ENCODE measurements around the gene DGKB.

The DGKB gene

DNA sequence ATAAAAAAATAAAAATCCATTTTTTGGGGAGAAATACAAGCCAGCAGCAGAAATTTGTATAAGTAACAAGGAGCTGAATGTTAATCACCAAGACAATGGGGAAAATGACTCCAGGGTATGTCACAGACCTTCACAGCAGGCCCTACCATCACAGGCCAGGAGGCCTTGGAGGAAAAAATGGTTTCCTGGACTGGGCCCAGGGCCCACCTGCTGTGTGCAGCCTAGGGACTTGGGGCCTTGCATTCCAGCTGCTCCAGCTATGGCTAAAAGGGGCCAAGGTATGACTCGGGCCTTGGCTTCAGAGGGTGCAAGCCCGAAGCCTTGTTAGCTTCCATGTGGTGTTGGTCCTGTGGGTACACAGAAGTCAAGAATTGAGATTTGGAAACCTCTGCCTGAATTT is 126.3 kb downstream of the DGKB start:
- Histone ChIP-seq H3K9me3 (ENCODE audit: insufficient read depth, low read depth, low read length) (peaks cover 29% of the 10 kb centered on the region), H3K27me3 (ENCODE audit: insufficient read depth, low read length) (no peaks in the 10 kb centered on the region), H3K9ac (ENCODE audit: low read depth, low read length) (no peak overlapping the region), H3K4me1 (ENCODE audit: insufficient read depth, low read length) (0 out of 2 replicates have a peak, but pooled peaks cover 2% of the 10 kb centered on the region), H3K36me3 (ENCODE audit: insufficient read depth, low read depth, low read length) (peaks cover 5% of the 10 kb centered on the region; the same call in 1 of the 2 replicates), H3K4me3 (ENCODE audit: low read length) (no peak overlapping the region), H3K27ac (ENCODE audit: low read length) (no peak overlapping the region)

DNA sequence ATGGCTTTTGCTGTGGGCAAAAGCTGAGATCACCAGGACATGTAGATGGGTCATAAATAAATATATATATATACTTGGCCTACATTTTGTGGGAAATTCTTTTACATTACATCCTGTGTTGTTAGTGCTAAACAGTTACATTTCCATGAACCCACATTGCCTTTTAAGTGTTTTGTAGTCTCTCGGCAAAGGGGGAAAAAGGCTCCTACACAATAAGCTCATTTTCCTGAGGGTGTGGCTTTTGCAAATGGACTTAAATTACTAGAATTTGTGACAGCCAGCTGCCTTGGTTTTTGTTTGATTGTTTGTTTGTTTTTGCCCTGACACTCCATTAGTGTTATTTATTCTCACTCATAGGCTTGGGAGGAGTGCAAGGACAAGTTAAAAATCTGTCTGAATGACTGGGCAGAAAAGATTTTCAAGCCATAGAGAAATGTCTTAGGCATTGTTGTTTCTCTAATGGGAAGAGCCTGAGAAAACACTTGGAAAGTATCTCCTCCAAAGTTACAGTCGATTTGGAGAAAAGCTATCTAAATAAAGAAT is 128.8 kb downstream of the DGKB start:
- H3K9me3 ChIP-seq (ENCODE audit: insufficient read depth, low read depth, low read length) = peaks cover 29% of the 10 kb centered on the region
- no peak overlapping the region for H3K27ac ChIP-seq (ENCODE audit: low read length)
- peaks cover 5% of the 10 kb centered on the region; the same call in 1 of the 2 replicates for H3K36me3 ChIP-seq (ENCODE audit: insufficient read depth, low read depth, low read length)
- no peaks in the 10 kb centered on the region for H3K27me3 ChIP-seq (ENCODE audit: insufficient read depth, low read length)
- no peak overlapping the region for H3K9ac ChIP-seq (ENCODE audit: low read depth, low read length)
- peaks cover 4% of the 10 kb centered on the region; the same call in 1 of the 2 replicates for H3K4me1 ChIP-seq (ENCODE audit: insufficient read depth, low read length)
- no peak overlapping the region for H3K4me3 ChIP-seq (ENCODE audit: low read length)

DNA sequence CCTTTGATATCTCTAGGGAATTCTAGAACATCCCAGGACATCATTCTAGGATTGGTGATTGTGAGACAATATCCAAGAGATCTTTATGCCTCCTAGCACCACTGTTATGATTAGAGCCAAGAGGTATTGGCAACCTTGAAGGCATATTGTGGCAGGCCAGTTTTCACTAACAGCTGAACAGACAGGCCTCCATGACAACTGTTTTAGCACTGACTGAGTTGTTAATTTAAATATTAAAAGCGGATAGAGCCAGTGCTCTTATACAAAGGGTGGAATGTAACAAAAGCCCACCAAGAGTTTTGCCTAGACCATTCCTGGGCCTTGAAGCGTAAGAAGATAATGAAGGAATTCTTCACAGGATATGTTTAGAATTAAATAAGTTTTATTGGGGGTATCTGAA is 131.9 kb downstream of the DGKB start:
- H3K9me3 ChIP-seq (ENCODE audit: insufficient read depth, low read depth, low read length) = peaks cover 4% of the 10 kb centered on the region; the same call in 1 of the 2 replicates
- H3K9ac ChIP-seq (ENCODE audit: low read depth, low read length) = no peak overlapping the region
- no peaks in the 10 kb centered on the region for H3K27me3 ChIP-seq (ENCODE audit: insufficient read depth, low read length)
- no peak overlapping the region for H3K4me3 ChIP-seq (ENCODE audit: low read length)
- H3K4me1 ChIP-seq (ENCODE audit: insufficient read depth, low read length) = peaks cover 4% of the 10 kb centered on the region; the same call in 1 of the 2 replicates
- no peaks in the 10 kb centered on the region for H3K36me3 ChIP-seq (ENCODE audit: insufficient read depth, low read depth, low read length)
- no peak overlapping the region for H3K27ac ChIP-seq (ENCODE audit: low read length)

DNA sequence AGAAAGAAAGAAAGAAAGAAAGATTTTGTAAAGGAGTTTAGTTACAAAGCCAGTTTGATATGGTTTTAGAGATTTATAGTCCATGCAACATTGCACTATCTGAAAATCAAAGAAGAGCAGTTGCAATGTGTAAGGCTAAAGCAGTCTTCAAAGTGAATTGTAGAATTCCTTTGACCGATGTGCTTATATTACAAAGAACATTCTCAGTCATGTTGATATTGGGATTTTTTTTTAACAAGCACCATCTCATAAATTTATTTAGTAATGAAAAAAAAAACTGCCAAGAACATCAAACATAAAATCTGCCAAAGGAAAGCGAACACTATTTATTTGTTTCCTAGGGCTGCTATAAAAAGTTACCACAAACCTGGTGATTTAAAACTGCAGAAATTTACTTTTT is 133.3 kb downstream of the DGKB start:
- Histone ChIP-seq H3K27me3 (ENCODE audit: insufficient read depth, low read length) (no peaks in the 10 kb centered on the region), H3K9ac (ENCODE audit: low read depth, low read length) (no peak overlapping the region), H3K9me3 (ENCODE audit: insufficient read depth, low read depth, low read length) (no peaks in the 10 kb centered on the region), H3K4me3 (ENCODE audit: low read length) (no peak overlapping the region), H3K36me3 (ENCODE audit: insufficient read depth, low read depth, low read length) (no peaks in the 10 kb centered on the region), H3K27ac (ENCODE audit: low read length) (no peak overlapping the region), H3K4me1 (ENCODE audit: insufficient read depth, low read length) (peaks cover 4% of the 10 kb centered on the region; the same call in 1 of the 2 replicates)

DNA sequence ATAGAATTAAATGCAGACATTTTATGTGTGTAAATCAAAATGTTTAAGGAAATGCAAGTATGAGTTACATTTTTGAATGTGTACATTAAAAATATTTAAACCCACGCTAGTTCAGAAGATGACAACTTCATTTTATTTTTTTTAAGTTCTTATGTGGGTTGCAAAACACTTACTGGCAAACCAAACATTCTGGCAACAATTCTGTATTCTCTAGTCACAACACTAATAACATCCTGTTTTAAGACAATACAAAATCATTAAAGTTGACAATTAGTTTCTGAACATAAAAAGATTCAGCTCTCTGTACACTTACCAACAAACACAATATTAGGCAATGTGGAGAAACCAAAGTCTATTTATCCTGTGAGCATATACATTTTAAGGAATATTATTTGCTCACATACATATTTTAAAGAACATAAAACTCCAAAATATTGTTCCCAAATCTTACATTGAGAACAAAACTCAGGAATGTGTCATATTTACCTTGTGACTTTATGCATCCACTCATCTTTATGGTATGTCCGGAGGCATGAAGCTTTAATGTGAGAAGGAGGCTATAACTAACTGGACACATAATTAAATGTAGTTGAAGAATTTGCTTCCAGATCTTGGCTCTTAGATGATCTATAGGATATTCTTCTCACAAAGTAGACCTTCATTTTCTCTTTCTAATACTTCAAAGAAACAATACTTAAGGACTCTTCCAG is 134.7 kb downstream of the DGKB start:
- Histone ChIP-seq H3K9ac (ENCODE audit: low read depth, low read length) (no peak overlapping the region), H3K4me3 (ENCODE audit: low read length) (no peak overlapping the region), H3K4me1 (ENCODE audit: insufficient read depth, low read length) (peaks cover 4% of the 10 kb centered on the region; the same call in 1 of the 2 replicates), H3K27me3 (ENCODE audit: insufficient read depth, low read length) (no peaks in the 10 kb centered on the region), H3K36me3 (ENCODE audit: insufficient read depth, low read depth, low read length) (no peaks in the 10 kb centered on the region), H3K27ac (ENCODE audit: low read length) (no peak overlapping the region), H3K9me3 (ENCODE audit: insufficient read depth, low read depth, low read length) (no peaks in the 10 kb centered on the region)

DNA sequence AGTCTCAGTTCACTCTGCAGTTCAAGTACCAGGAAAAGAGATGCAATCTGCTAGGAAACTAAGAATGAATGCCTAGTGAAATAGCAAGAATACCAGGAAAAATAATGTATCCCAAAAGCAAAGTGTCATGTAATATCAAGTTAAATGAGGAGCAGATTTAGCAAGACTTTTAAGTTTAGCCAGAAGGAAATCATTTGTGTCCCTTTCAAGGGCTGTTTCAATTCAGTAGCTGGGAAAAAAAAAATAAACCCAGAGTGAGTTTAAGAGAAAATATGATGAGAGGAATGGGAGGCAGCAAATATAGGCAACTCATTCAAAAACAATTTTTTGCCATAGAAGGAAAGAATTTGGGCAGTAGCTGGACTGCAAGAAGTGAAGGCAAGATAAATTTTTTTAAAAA is 135.8 kb downstream of the DGKB start:
- H3K9ac ChIP-seq (ENCODE audit: low read depth, low read length) = no peak overlapping the region
- H3K4me3 ChIP-seq (ENCODE audit: low read length) = no peak overlapping the region
- no peaks in the 10 kb centered on the region for H3K9me3 ChIP-seq (ENCODE audit: insufficient read depth, low read depth, low read length)
- no peaks in the 10 kb centered on the region for H3K27me3 ChIP-seq (ENCODE audit: insufficient read depth, low read length)
- no peak overlapping the region for H3K27ac ChIP-seq (ENCODE audit: low read length)
- peaks cover 4% of the 10 kb centered on the region; the same call in 1 of the 2 replicates for H3K4me1 ChIP-seq (ENCODE audit: insufficient read depth, low read length)
- H3K36me3 ChIP-seq (ENCODE audit: insufficient read depth, low read depth, low read length) = no peaks in the 10 kb centered on the region

DNA sequence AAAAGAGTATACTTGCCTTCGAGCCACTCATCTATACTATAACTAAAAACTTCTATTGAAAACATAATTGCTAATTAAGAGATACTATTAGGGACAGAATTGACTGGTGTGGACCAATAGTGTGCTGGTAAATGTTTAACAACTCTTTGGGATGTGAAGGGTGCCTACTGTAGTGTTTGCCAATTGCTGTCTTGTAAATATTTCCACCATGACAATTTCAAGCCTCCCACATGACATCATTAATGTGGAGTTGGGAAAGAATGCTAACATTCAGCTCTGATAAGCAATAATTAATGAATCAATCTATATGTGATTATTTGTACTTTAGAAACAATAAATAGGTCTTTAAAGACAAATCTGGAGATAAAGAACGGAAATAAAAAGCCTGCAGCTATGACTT is 136.8 kb downstream of the DGKB start:
- Histone ChIP-seq H3K4me3 (ENCODE audit: low read length) (no peak overlapping the region), H3K27ac (ENCODE audit: low read length) (no peak overlapping the region), H3K9me3 (ENCODE audit: insufficient read depth, low read depth, low read length) (no peaks in the 10 kb centered on the region), H3K36me3 (ENCODE audit: insufficient read depth, low read depth, low read length) (no peaks in the 10 kb centered on the region), H3K4me1 (ENCODE audit: insufficient read depth, low read length) (no peaks in the 10 kb centered on the region; the same call in 1 of the 2 replicates), H3K9ac (ENCODE audit: low read depth, low read length) (no peak overlapping the region), H3K27me3 (ENCODE audit: insufficient read depth, low read length) (no peaks in the 10 kb centered on the region)

DNA sequence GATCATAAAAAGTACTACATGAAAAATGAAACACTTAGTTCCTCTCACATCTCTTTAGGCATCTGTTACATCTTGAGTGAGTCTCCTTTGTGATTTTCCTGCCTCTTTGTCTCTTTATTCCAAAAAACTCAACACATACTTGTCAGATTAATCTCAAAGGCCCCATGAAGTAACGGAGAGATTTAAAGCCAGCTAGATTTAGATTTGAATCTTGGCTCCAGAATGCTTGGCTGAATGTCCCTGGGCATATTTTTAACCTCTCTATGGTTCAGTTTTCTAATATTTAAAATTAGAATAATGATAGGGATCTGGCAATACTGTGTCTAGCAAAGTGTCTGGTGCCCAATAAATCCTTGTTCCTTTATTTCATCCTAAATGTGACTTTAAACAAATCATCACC is 140.0 kb downstream of the DGKB start:
- no peaks in the 10 kb centered on the region for H3K36me3 ChIP-seq (ENCODE audit: insufficient read depth, low read depth, low read length)
- H3K4me3 ChIP-seq (ENCODE audit: low read length) = no peak overlapping the region
- H3K27ac ChIP-seq (ENCODE audit: low read length) = no peak overlapping the region
- H3K4me1 ChIP-seq (ENCODE audit: insufficient read depth, low read length) = no peaks in the 10 kb centered on the region
- no peak overlapping the region for H3K9ac ChIP-seq (ENCODE audit: low read depth, low read length)
- no peaks in the 10 kb centered on the region for H3K9me3 ChIP-seq (ENCODE audit: insufficient read depth, low read depth, low read length)
- H3K27me3 ChIP-seq (ENCODE audit: insufficient read depth, low read length) = no peaks in the 10 kb centered on the region

DNA sequence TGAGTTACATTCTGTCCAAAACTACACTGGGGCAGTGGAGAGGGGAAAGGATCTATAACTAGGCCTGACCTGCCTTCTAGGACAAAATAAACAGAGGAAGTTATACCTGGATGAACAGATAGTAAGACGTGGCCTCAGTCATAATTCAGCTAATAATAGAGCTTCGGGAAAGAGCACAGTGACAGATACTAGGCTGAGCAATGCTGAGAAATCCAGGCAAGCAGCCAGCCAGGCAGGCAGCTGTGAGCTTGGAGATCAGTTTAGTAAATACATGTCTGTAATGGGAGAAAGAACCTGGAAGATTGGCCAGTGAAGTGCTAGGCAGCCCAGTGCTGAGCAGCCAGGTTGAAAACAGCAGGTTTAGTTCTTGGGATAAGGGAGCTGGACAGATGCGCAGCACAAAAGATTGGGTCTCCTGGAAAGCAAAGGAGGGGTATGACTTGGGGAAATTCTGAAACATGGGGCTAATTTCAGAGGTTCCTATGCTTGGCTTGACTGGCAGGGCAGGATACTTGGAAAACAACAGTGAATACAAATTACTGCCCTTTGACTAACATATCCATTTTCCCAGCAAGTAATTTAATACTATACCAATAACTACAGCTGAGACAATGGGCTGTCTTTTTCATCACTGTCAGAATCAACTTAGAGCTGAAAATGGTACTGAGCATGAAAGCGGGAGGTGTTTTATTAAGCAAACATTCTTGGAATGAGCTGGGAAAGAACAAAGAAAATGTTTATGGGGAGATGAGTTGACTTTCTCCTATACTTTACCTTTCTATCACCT is 140.8 kb downstream of the DGKB start:
- H3K27ac ChIP-seq (ENCODE audit: low read length) = no peak overlapping the region
- no peak overlapping the region for H3K4me3 ChIP-seq (ENCODE audit: low read length)

DNA sequence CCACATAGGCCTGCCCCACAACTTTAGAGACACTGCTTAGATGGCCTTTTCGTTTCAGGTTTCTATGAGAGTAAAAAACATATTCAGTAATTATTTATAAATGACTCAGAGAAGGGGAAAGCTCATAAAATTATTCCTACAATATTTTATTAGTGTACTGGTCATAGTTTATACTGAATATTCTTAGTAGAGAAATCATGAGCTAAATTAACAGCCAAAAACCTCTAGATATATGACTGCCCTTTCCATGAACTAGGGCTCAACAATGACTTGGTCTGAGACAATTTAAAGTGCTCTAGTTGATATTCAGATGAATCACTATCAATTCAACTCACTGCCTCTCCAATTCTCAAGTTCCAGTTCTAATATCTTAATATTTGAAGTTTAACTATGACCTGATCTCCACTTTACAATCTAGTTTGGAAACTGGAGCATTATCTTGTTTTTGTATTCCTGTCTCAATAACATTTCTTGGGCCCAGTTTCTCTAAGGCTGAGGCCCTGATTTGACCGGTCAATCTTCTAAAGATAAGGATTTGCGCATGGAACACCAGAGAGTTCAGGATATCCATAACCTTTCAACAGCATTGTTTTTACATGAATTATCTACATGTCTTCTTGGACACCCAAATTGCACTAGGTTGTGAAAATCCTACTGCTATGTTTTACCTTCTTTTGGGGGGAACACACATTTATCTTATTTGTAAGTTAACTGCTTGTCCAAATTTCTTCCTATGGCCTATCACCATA is 141.6 kb downstream of the DGKB start:
- no peaks in the 10 kb centered on the region for H3K36me3 ChIP-seq (ENCODE audit: insufficient read depth, low read depth, low read length)
- H3K4me3 ChIP-seq (ENCODE audit: low read length) = no peak overlapping the region
- H3K27me3 ChIP-seq (ENCODE audit: insufficient read depth, low read length) = no peaks in the 10 kb centered on the region
- no peak overlapping the region for H3K9ac ChIP-seq (ENCODE audit: low read depth, low read length)
- no peaks in the 10 kb centered on the region for H3K9me3 ChIP-seq (ENCODE audit: insufficient read depth, low read depth, low read length)
- no peaks in the 10 kb centered on the region for H3K4me1 ChIP-seq (ENCODE audit: insufficient read depth, low read length)
- H3K27ac ChIP-seq (ENCODE audit: low read length) = no peak overlapping the region

More for the DNA sequence above, 140.8 kb downstream of the DGKB start:
- Histone ChIP-seq H3K27me3 (ENCODE audit: insufficient read depth, low read length) (no peaks in the 10 kb centered on the region), H3K9me3 (ENCODE audit: insufficient read depth, low read depth, low read length) (no peaks in the 10 kb centered on the region), H3K36me3 (ENCODE audit: insufficient read depth, low read depth, low read length) (no peaks in the 10 kb centered on the region), H3K9ac (ENCODE audit: low read depth, low read length) (no peak overlapping the region; the same call in 1 of the 2 replicates), H3K4me1 (ENCODE audit: insufficient read depth, low read length) (no peaks in the 10 kb centered on the region)

DNA sequence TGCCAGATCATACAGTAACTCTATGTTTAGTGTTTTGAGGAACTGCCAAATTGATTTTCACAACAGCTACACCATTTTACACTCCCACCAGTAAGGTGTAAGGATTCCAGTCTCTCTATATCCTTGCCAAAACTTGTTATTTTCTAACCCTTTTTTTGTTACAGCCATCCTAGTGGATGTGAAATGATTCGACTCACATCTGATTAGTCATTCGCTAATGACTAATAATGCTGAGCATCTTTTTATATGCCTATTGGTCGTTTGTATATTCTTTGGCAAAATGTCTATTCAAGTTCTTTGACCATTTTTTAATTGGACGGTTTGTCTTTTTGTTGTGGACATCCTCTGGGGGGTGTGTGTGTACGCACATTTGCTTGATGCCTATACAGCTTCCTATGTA is 142.8 kb downstream of the DGKB start:
- H3K9me3 ChIP-seq (ENCODE audit: insufficient read depth, low read depth, low read length) = no peaks in the 10 kb centered on the region

More for the DNA sequence above, 142.8 kb downstream of the DGKB start:
- H3K4me1 ChIP-seq (ENCODE audit: insufficient read depth, low read length) = no peaks in the 10 kb centered on the region
- no peak overlapping the region for H3K9ac ChIP-seq (ENCODE audit: low read depth, low read length)
- no peak overlapping the region for H3K4me3 ChIP-seq (ENCODE audit: low read length)
- no peaks in the 10 kb centered on the region for H3K36me3 ChIP-seq (ENCODE audit: insufficient read depth, low read depth, low read length)
- H3K27me3 ChIP-seq (ENCODE audit: insufficient read depth, low read length) = no peaks in the 10 kb centered on the region
- H3K27ac ChIP-seq (ENCODE audit: low read length) = no peak overlapping the region

Measured in iPS-20b (cell line).